T-helper 9 cell (primary cell): ENCODE data around the gene ACSL3.
"Not testable (repeated sequence)": the region's sequence is repeated elsewhere in the genome, so short reads cannot be mapped to it uniquely, and the experiment has no call there.

Experiments
- DNase-seq: peaks from one replicate; pipeline ENCODE4 v3.0.0-alpha.2; 2020

ACSL3 gene

DNA sequence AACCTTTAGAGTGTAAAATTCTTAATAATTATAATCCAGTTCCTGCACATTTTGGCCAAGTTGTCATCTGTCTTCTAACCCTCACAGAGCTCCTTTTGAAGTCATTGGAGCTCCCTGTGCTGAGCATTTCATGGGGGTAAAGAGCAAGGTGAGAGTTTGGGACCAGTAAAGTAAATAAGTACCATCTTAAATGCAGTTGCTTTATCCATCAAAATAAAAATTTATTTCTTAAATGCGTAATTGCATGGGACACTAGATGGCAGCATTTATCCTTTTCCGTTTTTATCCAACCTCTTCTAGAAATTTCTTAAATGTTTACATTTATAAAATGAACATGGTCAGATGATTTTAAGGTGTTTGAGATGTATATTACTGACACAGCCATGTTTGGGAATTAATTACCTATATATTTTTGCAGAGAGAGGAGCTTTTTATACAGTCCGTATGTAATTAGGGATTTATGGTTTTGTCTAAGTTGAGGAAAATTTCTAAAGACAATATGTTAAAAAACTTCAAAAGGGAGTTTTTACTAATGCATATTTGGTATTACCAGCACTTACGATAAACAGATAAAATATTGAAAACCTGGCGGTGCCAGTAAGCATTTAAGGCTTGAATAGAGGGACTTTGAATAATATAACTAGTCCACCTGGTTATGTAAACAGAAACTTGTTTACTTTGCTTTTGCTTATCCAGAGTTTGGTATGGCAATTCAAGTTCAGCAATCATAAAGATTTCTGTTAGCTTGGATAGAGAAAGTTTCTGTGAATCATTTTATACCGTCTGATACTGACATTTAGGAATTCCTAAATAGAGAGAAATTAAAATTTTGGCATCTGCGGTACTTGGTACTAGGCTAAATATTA lies 54.5 kb downstream of the ACSL3 start:
- DNase-seq = no peak

DNA sequence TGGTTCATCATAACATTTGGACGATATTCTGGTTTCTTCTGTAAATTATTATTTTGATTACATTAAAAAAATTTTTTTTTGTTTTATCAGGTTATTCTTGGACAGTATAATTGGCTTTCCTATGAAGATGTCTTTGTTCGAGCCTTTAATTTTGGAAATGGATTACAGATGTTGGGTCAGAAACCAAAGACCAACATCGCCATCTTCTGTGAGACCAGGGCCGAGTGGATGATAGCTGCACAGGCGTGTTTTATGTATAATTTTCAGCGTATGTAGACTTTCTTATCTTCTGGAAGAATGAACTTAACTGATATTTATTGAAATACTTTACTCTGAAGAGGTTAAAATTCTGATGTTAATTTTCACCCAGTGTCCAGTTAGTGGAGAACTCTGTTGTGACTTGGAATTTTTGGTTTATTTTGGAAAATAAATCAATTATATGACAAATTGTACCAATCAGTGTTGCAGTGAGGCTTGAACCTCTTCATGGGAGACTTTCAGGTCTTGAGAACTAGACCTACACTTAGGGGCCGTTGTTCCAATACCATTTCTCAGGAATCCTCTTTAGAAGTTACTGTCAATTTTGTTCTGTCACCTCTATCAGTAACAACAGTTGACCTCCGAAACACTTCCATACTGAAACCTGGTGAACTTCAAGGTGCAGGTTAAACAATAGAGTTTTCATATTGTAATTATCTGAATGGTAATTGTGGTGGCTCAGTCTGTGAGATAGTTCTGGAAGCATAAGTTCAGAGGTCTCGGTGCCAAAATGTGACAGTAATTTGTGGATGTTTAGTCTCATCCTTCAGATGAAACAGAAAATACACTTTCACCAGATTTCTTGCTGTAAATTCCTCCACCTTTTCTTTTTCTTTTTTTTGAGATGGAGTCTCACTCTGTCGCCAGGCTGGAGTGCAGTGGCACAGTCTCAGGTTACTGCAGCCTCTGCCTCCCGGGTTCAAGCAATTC lies 55.7 kb downstream of the ACSL3 start:
- DNase-seq = no peak

DNA sequence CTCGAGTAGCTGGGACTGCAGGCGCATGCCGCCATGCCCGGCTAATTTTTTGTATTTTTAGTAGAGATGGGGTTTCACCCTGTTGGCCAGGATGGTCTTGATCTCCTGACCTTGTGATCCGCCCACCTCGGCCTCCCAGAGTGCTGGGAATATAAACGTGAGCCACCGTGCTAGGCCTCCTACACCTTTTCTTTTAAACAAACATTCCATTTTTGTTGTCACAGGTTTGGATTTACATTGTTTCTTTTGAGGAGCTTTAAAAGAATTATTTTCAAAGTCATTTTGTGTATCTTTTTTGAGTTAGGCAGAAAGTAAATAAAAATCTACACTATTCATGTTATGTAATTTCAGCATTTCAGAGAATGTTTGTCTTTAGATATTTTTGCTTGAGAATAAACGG lies 56.4 kb downstream of the ACSL3 start:
- DNase-seq = not testable (repeated sequence)

DNA sequence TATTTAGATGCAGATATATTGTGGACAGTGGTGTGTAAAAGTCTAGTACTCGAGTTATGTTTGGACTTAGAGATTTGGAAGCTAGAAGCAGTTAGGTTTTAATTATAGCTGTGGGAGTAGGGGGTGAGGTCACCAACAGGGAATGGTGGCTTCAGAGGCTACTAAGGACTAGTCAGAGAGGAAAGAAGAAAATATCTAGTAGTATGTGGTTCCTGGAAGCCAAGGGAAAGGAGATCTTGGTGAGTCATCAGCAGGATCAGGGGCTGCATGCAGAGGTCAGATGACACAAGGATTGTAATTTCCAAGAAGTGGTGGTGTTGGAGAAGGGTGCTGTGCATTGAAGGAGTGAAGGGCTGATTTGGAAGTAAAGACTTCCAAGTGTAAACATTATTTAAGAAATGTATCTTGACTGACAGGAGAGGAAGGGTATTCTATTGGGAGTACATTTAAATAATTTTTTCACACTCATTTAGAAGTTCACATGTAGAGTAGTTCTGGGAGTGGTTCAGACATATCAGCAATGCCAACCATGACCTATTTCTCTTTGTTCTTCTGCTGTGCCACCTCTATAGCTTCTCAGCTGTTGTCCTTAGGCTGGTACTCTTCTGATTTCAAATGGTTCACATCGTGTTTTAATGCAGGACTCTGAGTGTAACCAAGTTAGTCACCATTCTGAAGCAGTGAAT lies 59.1 kb downstream of the ACSL3 start:
- no peak for DNase-seq

DNA sequence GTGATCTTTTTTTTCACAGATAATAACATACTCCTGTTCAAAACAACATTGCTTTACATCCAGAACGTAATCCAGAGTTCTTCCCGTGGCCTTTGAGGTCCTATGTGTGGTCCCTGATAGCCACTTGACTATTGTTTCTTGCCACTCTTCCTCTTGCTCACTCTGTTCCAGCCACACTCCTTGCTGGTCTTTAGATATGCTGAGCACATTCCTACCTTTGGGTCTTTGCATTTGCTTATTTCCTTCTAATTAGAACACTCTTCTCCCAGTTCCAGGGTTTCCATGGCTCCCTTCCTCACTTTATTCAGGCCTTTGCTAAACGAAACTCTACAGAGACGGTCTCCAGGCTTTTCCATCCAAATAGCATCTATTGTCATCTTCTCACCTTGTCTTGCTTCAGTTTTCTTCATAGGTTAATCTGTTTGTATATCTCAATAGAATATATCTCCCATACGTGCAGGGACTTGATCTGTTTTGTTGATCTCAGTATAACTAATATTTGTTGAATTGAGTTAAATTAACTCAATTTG lies 59.9 kb downstream of the ACSL3 start:
- DNase-seq = no peak

DNA sequence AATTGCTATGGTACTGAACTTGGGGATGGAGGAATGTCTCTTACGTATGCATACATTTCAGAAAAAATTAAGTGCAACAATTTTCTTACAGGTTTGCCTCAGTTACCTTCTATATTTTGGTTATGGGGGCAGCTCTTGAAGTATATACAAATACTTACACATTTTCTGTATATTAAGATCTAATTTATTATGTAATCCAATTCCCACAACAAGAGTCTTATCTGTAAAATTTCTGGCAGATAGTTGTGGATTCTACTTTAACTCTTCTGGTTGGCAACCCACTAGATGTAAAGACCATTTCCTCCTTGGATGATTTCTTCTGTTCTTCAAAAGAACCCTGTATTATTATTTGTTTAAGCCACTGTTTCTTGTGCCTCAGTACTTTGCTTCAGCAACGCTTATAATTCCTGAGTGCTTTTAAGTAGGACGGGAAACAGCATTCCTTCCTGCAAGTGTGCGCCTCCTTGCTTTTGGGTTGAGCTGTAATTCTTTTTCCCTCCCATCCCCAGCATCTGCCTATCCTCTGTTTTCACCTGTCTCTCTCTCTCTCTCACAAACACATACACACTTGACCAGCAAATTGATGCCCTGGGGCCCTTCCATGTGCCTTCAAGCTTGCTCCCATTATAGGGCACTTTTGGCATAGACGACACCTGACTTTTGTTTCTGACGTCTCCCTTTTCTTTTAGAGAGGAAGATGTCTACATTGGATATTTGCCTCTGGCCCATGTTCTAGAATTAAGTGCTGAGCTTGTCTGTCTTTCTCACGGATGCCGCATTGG lies 61.4 kb downstream of the ACSL3 start:
- no peak for DNase-seq

DNA sequence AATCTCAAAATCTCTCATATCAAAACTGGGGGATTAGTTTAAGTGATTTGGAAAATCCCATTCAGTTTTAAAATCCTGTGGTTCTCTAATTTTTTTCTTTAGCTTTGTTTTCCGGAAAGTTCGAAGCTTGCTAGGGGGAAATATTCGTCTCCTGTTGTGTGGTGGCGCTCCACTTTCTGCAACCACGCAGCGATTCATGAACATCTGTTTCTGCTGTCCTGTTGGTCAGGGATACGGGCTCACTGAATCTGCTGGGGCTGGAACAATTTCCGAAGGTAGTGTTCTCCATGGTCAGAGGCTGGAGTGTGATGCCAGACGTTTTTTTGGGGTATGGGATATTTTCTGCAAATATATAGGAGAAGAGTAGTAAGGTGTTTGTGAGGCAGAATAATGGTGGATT lies 66.1 kb downstream of the ACSL3 start:
- DNase-seq = no peak

DNA sequence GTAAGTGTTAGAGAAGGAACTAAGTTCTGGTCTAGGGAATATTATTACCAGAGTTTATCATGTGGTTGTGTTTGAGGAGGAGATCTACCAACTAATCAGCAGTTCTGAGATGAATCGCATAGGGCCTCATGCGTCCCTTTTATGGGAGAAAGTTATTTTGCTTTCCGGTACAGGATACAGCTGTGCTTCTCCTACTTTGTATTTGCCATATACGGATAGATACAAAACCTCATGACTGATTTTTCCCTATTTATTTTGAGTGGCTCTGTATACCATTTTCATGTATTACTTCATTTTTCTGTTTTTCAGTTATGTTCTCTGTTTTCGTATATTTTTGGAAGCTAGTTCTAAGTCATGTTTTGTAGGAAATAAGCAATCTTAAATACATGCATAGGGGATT lies 66.8 kb downstream of the ACSL3 start:
- no peak for DNase-seq

DNA sequence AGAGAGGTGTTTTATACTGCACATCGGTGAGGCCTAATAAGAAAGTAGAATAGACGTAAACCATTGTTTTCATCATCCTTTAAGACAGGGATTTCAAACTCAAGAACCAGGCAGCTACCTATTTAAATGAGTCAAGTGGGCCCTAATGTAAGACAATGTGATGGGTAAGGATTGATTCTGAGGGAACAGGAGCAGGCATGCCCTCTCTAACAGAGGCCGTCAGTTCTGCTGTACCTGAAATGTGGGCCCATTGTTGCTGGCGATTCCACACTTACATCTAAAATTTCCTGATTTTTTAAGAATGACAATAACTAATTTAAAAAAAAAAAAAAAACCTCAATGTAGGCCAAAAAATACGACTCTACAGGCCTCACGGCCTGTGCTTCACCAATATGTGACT lies 67.5 kb downstream of the ACSL3 start:
- DNase-seq = no peak

DNA sequence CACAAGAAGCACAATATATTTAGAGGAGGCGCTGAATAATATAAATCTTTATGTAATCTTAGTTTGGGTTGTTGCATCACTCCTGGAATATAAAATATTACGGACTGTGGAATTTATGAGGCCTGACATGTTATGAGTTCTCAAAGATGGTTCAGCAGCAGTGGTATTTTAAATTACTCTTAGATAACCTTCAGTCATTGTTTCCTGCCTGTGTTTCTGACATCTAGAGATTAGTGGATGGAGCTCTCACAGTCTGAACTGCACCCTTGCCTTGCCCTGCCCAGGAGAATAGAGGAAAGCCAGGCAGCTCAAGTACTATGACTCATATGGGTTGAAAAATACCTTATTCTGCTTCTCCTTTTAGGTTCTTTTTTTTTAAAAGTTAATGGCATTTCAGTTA lies 70.0 kb downstream of the ACSL3 start:
- DNase-seq = no peak

DNA sequence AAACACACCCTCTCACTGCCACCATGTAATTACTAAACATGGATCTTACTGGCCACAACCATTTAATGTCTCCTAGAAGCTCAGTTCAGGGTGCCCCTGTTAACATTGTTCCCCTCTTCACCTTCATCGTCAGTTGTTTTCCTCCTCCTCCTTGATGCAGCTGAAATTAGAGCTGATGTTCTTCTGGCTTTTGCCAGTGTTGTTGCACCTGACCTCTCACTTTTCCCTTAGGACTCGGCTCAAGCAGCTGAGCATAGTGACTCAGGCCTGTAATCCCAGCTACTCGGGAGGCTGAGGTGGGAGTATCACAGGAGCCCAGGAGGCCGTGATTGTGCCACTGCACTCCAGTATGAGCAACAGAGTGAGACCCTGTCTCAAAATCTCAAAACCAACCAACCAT lies 70.8 kb downstream of the ACSL3 start:
- no peak for DNase-seq

DNA sequence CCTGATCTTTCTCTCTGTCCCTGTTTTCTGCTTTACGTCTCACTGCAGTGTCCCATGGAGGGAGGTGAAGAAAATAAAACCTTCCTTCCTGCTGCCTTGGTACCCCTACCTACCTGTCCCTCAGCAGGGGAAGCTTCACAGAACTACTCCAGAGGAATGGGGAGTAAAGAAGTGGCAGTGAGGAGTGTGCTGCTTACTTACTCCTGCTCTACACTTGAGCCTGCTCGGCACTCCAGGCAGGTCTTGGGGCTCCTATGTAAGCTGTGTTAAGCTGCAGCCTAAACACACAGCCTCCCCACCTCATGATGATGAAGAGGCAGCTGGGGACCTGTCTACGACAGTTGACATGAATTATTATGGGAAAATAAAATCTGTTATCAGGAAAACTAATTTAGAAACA lies 72.6 kb downstream of the ACSL3 start:
- no peak for DNase-seq

DNA sequence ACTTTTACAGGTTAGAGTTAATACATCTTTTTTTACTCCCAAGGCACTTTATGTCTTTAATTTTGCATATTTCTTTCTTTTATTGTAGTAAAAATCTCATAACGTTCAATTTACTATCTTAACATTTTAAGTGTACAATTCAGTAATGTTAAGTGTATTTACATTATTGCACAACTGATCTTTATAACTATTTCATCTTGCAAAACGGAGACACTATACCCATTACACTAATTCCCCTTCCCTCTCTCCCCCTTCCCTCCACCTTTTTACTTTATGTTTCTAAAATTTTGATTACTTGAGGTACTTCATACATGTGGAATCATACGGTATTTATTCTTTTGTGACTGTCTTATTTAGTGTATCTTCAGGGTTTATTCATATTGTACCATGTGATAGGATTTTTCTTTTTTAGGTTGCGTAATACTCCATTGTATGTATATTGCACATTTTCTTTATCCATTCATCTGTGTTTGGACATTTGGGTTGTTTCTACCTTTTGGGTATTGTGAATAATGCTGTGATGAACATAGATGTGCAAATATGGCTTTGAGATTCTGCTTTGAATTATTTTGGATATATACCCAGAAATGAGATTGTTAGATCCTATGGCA lies 75.0 kb downstream of the ACSL3 start:
- DNase-seq = no peak

DNA sequence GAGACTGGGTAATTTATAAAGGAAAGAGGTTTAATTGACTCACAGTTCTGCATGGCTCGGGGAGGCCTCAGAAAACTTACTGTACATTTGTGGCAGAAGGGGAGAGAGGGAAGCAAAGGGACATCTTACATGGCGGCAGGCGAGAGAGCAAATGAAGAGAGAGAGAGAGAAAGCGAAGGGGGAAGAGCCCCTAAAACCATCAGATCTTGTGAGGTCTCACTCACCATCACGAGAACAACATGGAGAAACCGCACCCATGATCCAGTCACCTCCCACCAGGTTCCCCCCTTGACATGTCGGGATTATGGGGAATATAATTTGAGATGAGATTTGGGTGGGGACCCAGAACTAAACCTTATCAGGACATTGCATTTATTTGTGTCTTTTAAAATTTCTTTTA lies 75.9 kb downstream of the ACSL3 start:
- DNase-seq = no peak

DNA sequence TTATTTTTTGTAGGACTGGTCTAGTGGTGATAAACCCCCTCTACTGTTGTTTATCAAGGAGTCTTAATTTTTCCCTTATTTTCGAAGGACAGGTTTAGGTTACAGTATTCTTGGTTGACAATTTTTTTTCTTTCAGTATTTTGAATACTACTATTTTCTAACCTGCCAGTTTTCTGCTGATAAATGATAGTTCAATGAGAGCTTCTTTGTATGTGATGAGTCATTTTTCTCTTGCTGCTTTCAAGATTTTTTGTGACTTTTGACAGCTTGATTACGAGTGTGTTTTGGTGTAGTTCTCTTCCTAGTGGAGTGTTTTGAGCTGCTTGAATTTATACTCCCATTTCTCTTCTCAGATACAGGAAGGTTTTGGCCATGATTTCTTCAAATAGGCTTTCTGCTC lies 77.5 kb downstream of the ACSL3 start:
- DNase-seq = no peak

DNA sequence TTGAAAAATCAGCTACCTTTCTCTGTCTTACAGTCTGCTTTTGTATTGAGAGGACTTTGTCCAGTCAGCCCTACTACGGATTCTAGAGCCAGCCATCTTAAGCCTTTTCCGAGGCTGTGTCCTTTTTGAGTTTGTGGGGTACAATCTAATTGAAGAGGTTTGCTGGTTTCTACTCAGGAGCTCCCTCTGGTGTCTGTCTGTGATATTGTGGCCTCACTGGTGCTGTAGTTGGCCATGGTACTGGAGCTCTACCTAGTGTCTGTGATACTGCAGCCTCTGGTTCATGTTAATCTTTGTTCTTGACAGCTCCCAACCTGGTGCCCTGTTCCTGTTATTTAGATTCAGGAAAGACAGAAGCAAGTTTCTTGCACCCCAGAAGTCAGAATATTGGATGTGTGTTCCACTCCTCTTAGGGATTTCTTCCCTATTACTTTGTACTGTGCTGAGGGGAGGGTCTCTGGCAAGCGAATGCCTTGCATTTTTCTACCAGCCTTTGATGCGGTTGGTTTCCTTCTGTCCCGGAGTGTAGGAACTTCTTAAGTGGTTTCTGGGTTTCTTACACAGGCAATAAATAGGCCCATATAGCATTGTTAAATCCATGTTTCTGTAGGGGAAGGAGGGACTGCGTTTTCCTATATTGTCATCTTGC lies 78.5 kb downstream of the ACSL3 start:
- DNase-seq = peak; percentile 28

DNA sequence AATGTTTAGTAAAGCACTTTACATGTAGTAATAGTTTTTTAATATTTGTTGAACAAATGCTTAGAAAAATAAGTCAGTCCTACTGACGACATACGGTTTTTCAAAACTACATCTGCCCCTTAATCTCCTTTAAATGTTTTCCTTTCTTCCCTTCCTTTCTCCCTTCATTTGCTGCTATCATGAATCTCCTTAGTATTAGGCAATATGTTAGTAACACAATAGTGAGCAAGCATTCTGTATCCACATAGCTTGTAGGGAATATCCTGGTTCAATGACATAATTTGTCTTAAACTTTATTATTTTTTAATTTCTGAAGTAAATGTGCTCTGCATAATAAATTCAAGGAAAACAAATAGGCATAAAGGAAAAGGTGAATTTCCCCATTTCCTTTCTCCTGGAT lies 79.1 kb downstream of the ACSL3 start:
- no peak for DNase-seq

DNA sequence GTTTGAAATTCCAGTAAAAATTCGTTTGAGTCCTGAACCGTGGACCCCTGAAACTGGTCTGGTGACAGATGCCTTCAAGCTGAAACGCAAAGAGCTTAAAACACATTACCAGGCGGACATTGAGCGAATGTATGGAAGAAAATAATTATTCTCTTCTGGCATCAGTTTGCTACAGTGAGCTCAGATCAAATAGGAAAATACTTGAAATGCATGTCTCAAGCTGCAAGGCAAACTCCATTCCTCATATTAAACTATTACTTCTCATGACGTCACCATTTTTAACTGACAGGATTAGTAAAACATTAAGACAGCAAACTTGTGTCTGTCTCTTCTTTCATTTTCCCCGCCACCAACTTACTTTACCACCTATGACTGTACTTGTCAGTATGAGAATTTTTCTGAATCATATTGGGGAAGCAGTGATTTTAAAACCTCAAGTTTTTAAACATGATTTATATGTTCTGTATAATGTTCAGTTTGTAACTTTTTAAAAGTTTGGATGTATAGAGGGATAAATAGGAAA lies 80.7 kb downstream of the ACSL3 start:
- no peak for DNase-seq

DNA sequence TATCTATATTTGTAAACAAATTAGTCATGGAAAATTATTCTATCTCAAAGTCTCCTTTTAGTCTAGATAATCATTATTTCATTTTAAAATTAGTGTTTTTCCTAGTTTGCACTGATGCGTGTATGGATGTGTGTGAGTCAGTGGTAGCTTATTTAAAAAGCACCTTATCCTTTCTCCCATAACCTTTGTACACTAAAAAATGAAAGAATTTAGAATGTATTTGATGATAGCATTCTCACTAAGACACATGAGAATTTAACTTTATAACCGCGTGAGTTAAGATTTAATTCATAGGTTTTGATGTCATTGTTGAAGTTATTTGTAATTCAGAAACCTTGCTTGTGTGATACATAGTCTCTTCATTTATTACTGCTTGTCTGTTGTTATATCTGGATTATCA lies 81.7 kb downstream of the ACSL3 start:
- no peak for DNase-seq

DNA sequence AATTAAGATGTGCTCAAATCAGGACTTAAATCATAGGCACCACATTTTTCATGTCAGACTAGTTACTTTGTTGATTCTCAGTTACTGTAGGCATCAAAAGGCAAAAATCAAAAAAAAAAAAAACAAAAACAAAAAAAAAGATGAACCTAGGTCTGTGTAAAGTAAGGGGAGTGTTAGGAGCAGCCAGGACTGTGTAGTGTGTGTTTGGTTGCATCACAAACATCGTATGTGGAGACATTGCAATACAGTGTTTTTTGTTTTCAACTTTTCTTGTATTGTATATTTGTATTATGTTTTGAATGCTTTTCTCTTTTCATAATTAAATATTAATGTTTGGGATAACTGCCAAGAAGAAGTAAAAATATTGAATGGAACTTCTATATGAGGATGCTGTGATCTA lies 82.1 kb downstream of the ACSL3 start:
- DNase-seq = no peak

DNA sequence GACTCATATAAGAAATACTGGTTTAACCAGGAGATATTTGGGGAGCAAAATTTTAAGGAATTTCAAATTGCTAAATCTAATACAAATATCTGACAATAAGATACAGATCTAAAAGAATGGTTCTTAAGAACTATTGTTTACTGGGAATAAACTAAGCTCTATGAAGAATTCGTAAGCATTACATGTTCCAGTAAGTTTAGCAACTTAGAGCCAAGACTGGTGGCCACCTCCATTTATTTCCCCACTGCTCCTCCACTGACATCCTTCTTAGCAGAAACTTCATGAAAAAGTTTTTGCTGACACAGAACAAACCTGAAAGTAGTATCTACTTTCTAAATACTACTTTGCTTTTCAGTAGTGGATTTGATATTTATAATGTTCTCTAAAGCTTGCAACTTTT lies 83.0 kb downstream of the ACSL3 start:
- DNase-seq = no peak
